Ishikawa (cell line): ENCODE measurements around the gene TP73.

Experiments
- CEBPB ChIP-seq: IDR thresholded peaks from 2 replicates; pipeline ENCODE4 v1.6.1; 2012
- CREB1 ChIP-seq: IDR thresholded peaks from 2 replicates; pipeline ENCODE4 v1.6.1; 2012; ENCODE audit warnings: low read depth
- EGR1 ChIP-seq: IDR thresholded peaks from 2 replicates; pipeline ENCODE4 v1.6.1; 2012
- EP300 ChIP-seq: IDR thresholded peaks from 2 replicates; pipeline ENCODE4 v1.6.1; 2012; ENCODE audit warnings: borderline replicate concordance
- FOXM1 ChIP-seq: IDR thresholded peaks from 2 replicates; pipeline ENCODE4 v1.6.1; 2012; ENCODE audit warnings: low read depth, borderline replicate concordance
- NFIC ChIP-seq: IDR thresholded peaks from 2 replicates; pipeline ENCODE4 v1.6.1; 2012
- RAD21 ChIP-seq: IDR thresholded peaks from 2 replicates; pipeline ENCODE4 v1.6.1; 2012; ENCODE audit warnings: low read depth
- TAF1 ChIP-seq: IDR thresholded peaks from 2 replicates; pipeline ENCODE4 v1.6.1; 2012; ENCODE audit warnings: low read depth, mild to moderate bottlenecking
- TCF12 ChIP-seq: IDR thresholded peaks from 2 replicates; pipeline ENCODE4 v1.6.1; 2012; ENCODE audit warnings: low read depth
- TEAD4 ChIP-seq: IDR thresholded peaks from 2 replicates; pipeline ENCODE4 v1.6.1; 2012
- YY1 ChIP-seq: IDR thresholded peaks from 2 replicates; pipeline ENCODE4 v1.6.1; 2012; ENCODE audit warnings: low read depth
- ZBTB7A ChIP-seq: IDR thresholded peaks from 2 replicates; pipeline ENCODE4 v1.6.1; 2012; ENCODE audit warnings: low read depth
- TF ChIP-seq, protein P1 (sequence below): IDR thresholded peaks from 2 replicates; pipeline ENCODE4 v1.6.1; 2012; ENCODE audit warnings: low read depth, mild to moderate bottlenecking
- TF ChIP-seq, protein P2 (sequence below): IDR thresholded peaks from 2 replicates; pipeline ENCODE4 v1.6.1; 2012
- TF ChIP-seq, protein P3 (sequence below): IDR thresholded peaks from 2 replicates; pipeline ENCODE4 v1.6.1; 2012

TP73 gene

DNA sequence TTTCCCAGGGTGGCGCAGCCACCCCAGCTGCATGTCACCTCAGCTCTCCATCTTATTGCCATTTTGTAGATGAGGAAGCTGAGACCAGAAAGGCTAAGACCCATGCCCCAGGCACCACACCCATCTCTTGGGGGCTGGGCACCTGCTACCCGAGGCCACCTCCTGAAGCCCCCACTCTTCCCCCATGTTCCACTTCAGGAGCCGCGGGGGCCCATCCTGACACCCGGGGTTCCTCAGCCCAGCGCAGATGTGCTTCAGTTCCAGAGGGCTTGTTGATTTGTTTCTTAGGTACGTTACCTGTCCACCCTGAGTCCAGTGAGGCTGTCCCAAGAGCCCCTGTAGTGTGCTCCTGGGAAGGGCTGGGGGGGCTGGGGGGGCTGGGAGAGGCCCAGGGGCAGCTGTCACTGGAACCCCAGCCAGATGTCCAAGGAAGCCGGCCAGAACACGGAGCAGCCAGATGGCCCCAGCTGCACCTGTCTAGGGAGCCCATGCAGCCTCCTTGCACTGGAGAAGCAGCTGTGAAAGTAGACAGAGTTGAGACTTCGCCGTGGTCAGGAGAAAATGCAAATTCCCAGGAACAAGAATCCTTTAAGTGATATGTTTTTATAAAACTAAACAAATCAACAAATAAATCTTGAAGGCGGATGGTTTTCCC lies 82.8 kb downstream of the TP73 start:
- TF ChIP-seq CREB1, result no peak
- TF ChIP-seq CEBPB, result no peak
- TF ChIP-seq TEAD4, result no peak
- no peak for TF ChIP-seq YY1
- TF ChIP-seq, protein P1, sequence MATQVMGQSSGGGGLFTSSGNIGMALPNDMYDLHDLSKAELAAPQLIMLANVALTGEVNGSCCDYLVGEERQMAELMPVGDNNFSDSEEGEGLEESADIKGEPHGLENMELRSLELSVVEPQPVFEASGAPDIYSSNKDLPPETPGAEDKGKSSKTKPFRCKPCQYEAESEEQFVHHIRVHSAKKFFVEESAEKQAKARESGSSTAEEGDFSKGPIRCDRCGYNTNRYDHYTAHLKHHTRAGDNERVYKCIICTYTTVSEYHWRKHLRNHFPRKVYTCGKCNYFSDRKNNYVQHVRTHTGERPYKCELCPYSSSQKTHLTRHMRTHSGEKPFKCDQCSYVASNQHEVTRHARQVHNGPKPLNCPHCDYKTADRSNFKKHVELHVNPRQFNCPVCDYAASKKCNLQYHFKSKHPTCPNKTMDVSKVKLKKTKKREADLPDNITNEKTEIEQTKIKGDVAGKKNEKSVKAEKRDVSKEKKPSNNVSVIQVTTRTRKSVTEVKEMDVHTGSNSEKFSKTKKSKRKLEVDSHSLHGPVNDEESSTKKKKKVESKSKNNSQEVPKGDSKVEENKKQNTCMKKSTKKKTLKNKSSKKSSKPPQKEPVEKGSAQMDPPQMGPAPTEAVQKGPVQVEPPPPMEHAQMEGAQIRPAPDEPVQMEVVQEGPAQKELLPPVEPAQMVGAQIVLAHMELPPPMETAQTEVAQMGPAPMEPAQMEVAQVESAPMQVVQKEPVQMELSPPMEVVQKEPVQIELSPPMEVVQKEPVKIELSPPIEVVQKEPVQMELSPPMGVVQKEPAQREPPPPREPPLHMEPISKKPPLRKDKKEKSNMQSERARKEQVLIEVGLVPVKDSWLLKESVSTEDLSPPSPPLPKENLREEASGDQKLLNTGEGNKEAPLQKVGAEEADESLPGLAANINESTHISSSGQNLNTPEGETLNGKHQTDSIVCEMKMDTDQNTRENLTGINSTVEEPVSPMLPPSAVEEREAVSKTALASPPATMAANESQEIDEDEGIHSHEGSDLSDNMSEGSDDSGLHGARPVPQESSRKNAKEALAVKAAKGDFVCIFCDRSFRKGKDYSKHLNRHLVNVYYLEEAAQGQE, result no peak
- TF ChIP-seq NFIC, result no peak

DNA sequence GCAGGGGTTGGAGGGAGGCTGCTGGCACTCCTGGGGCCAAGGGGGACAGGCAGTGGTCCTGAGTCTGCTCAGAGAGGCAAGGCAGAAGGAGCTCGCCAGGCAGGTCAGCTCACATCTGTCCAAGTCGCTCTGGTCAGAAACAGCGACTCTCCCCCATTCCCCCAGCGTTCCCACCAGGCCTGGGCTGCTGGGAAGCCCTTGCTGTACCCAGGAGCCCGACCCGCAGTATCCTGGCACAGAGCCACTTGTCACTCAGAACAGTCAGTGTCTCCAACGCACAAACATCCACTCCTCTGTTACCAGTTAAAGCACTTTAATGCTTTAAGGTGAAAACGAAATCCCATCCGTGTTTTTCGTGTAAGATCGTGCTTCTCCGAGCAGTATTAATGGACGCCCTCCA lies 83.4 kb downstream of the TP73 start:
- TF ChIP-seq TEAD4 (no peak), EGR1 (no peak), CEBPB (no peak), CREB1 (no peak), RAD21 (no peak), NFIC (no peak), TCF12 (no peak), EP300 (no peak), ZBTB7A (no peak), FOXM1 (no peak), YY1 (no peak), TAF1 (no peak)
- TF ChIP-seq, protein P2, sequence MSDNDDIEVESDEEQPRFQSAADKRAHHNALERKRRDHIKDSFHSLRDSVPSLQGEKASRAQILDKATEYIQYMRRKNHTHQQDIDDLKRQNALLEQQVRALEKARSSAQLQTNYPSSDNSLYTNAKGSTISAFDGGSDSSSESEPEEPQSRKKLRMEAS, result no peak
- TF ChIP-seq, protein P3, sequence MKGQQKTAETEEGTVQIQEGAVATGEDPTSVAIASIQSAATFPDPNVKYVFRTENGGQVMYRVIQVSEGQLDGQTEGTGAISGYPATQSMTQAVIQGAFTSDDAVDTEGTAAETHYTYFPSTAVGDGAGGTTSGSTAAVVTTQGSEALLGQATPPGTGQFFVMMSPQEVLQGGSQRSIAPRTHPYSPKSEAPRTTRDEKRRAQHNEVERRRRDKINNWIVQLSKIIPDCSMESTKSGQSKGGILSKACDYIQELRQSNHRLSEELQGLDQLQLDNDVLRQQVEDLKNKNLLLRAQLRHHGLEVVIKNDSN, result no peak
- TF ChIP-seq, protein P1, result no peak

DNA sequence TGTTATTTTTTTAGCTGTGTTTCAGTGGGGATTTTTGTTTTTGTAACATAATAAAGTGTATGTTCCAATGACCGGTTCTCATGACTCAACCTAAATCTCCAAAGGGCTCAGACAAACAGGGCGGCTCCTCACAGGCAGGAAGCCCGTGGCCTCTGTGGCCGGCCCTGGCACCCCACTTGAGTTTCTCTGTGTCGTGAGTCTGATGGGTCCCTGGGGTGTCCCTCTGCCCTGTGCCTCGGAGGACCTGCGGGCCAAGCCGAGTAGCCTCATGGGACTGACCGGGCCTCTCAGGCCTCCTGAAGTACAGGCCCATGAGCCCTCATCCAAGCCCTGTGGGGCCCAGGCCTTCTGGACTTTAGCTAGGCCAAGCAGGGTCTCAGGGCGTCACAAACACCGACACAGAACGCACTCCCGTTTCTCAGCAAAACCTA lies 83.8 kb downstream of the TP73 start:
- TF ChIP-seq CEBPB, result no peak
- TF ChIP-seq, protein P1, result no peak

DNA sequence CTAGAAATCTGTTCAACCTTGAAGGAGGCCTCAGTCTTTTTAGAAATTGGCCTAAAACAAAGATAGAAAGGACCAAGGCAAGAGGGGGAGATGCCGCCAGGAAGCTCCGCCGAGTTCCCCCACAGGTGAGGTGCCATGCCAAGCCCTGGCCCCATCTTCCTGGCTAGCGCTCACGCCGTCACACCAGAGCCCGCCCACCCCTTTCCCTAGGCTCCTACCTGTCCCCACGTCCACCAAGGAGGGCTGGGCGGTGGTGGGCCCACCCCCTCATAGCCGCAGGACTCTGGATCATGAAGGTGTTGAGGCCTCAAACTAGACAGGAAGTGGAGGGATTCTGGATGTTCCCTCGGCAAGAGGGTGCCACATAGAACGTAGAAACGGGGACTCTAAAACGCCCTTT lies 84.4 kb downstream of the TP73 start:
- TF ChIP-seq TEAD4 (no peak), FOXM1 (no peak), ZBTB7A (no peak), RAD21 (no peak), EGR1 (no peak), CEBPB (no peak), CREB1 (no peak), TCF12 (no peak), YY1 (no peak), NFIC (no peak), TAF1 (no peak), EP300 (no peak)
- TF ChIP-seq, protein P2, result no peak
- TF ChIP-seq, protein P3, result no peak
- TF ChIP-seq, protein P1, result no peak
